ENCODE results near the gene LAMA2.

GRCh38 chr6:129113637-129114036 is 230.7 kb downstream of the LAMA2 start:
- no peak for TF ChIP-seq CTCF (IDR thresholded peaks at IDR 0.05)
- no peak for TF ChIP-seq POLR2A (IDR thresholded peaks at IDR 0.05)

Measured in uterus (tissue), 2 donors.